Ovary (tissue), 9 donors: Measurements from ENCODE around the gene PPP2R5A. TPM values are rescaled to one million over a fixed set of nuclear protein-coding genes. Genes with fewer than 3 reads are reported as not detected.

Source experiments
- DNase-seq, 5 donors: peaks; one replicate each; pipeline ENCODE4 v3.0.0-alpha.2; 2019 to 2020
- H3K27ac ChIP-seq, 2 donors: fragments of 200-600 bp; one replicate each; pipeline versions ENCODE4 v1.5.1 to v1.8.0; 2019 to 2022
- H3K27me3 ChIP-seq: fragments of 200-600 bp; one replicate; pipeline ENCODE4 v1.8.0; 2022
- H3K36me3 ChIP-seq: fragments of 200-600 bp; sonication (generic); one replicate; pipeline ENCODE4 v1.5.1; 2019
- H3K4me1 ChIP-seq: one replicate; pipeline ENCODE4 v1.8.1; 2013; ENCODE audit warnings: mild to moderate bottlenecking, moderate library complexity; ENCODE audit not compliant: insufficient read depth
- H3K4me3 ChIP-seq: fragments of 200-600 bp; sonication (generic); one replicate; pipeline ENCODE4 v1.5.1; 2017
- H3K9me3 ChIP-seq, 2 donors: fragments of 200-600 bp in 1 of 2; sonication (generic) in 1 of 2; one replicate each; pipeline versions ENCODE4 v1.5.1 to v1.8.1; 2013 to 2019; ENCODE audit warnings: mild to moderate bottlenecking in 1 of 2, moderate library complexity in 1 of 2
- EP300 ChIP-seq: sonication (generic); formaldehyde crosslinking; IDR thresholded peaks from one replicate; pipeline ENCODE4 v1.6.1; 2017; ENCODE audit warnings: antibody characterized with exemption
- POLR2A ChIP-seq: fragments of 450-650 bp; IDR thresholded peaks from one replicate; pipeline ENCODE4 v1.6.1; 2017; ENCODE audit warnings: antibody characterized with exemption, mild to moderate bottlenecking, moderate library complexity
- WGBS, 3 donors: extraction: QIAGEN DNeasy Blood & Tissue Kit in 1 of 3; methylation state at CpG; one replicate each; pipeline versions ENCODE4 v1.1.5 to v1.1.7; 2013 to 2017; 5-methylcytosine and 5-hydroxymethylcytosine counted together
- intact Hi-C, 4 donors: fragments of 100-400 bp; cut with DNase I; formaldehyde crosslinking; loops; one replicate each; pipeline versions ENCODE4 v1.11.0 to v1.15.1; 2022 to 2023
- polyA plus RNA-seq, 2 donors: library from polyadenylated mRNA; stranded (reverse); fragments of 200-250 nt in 1 of 2; fragments of 350-450 nt in 1 of 2; fragmentation: Illumina TruSeq in 1 of 2; extraction: RNeasy Lipid Tissue Mini Kit (QIAGEN cat#74804) in 1 of 2; gene quantifications; one replicate each; pipeline ENCODE4 v1.2.3, GENCODE V29; 2013 to 2014
- total RNA-seq, 7 donors: library from RNA; depleted of rRNA in 2 of 7; stranded (reverse); fragments of >200 nt in 2 of 7; fragmentation: NEBNext Ultra II Directional in 3 of 7; extraction: Animal tissue kit (Norgen Biotek cat#: 25700) in 3 of 7; gene quantifications; one replicate each; pipeline versions ENCODE4 v1.1.0 to v1.2.4, GENCODE V29; 2016 to 2023
- TF ChIP-seq, protein P1 (sequence below), 3 donors: fragments of 450-650 bp in 2 of 3; fragments of 200-600 bp in 1 of 3; IDR thresholded peaks; one replicate each; pipeline versions ENCODE4 v1.5.1 to v1.8.0; 2016 to 2022; ENCODE audit warnings: antibody characterized with exemption in 3 of 3, mild to moderate bottlenecking in 1 of 3
- donor health status: DM: no; HTN: no; CAD: no; lungs with moderate emphysema.
- donor health status: DM: no; HTN: no; CAD: no.
- donor health status: Bipolar disorder and iron deficiency.
- donor health status: DM: yes; HTN: yes; CAD: no.
- donor health status: DM: no; HTN: no; CAD: no.
- donor health status: DM: yes; HTN: yes; CAD: no.

Gene PPP2R5A
- total and polyA plus RNA-seq, 9 donors = 16.6 to 34.3 (median 19.0) TPM

DNA sequence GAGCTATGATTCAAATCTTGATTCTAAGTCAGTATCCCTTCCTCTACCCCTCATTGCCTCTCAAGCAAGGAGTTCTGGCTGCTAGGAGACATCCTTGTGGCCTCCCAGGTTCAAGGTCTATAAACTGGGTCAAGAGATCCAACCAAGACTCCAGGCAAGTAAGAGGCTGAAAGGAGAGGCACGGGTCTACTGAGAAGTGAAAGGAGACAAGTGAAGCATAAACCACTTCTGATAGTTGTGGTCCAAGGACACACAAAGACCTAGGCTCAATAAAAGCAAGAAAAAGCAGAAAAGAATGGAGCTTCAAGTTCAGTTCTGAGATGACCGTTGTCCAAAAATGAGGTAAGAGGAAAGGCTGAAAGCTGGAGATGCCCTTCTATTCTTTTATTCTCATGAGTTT is 17.8 kb upstream of the PPP2R5A start:
- Histone ChIP-seq H3K27ac (no peak overlapping the region), H3K4me1 (no peaks in the 10 kb centered on the region), H3K9me3 (no peaks in the 10 kb centered on the region), H3K4me3 (no peak overlapping the region), H3K27me3 (peaks cover 4% of the 10 kb centered on the region), H3K36me3 (no peaks in the 10 kb centered on the region)
- TF ChIP-seq, protein P1, sequence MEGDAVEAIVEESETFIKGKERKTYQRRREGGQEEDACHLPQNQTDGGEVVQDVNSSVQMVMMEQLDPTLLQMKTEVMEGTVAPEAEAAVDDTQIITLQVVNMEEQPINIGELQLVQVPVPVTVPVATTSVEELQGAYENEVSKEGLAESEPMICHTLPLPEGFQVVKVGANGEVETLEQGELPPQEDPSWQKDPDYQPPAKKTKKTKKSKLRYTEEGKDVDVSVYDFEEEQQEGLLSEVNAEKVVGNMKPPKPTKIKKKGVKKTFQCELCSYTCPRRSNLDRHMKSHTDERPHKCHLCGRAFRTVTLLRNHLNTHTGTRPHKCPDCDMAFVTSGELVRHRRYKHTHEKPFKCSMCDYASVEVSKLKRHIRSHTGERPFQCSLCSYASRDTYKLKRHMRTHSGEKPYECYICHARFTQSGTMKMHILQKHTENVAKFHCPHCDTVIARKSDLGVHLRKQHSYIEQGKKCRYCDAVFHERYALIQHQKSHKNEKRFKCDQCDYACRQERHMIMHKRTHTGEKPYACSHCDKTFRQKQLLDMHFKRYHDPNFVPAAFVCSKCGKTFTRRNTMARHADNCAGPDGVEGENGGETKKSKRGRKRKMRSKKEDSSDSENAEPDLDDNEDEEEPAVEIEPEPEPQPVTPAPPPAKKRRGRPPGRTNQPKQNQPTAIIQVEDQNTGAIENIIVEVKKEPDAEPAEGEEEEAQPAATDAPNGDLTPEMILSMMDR (IDR thresholded peaks at IDR 0.05) = no peak
- TF ChIP-seq POLR2A (no peak), EP300 (no peak)
- WGBS, 3 donors = 26 to 85% (median 85%) methylated on average over 2 of the region's 2 CpGs
- intact Hi-C loops = no loop called here
- DNase-seq = no peak

GRCh38 chr1:212269306-212269705 is 15.9 kb upstream of the PPP2R5A start:
- intact Hi-C loops = no loop called here
- no peak overlapping the region for H3K27ac ChIP-seq
- no peaks in the 10 kb centered on the region for H3K4me1 ChIP-seq
- DNase-seq = no peak
- no peaks in the 10 kb centered on the region for H3K36me3 ChIP-seq
- H3K9me3 ChIP-seq = no peaks in the 10 kb centered on the region
- no peaks in the 10 kb centered on the region for H3K27me3 ChIP-seq
- H3K4me3 ChIP-seq = no peak overlapping the region
- TF ChIP-seq POLR2A (no peak), EP300 (no peak)
- TF ChIP-seq, protein P1 (IDR thresholded peaks at IDR 0.05) = no peak

DNA sequence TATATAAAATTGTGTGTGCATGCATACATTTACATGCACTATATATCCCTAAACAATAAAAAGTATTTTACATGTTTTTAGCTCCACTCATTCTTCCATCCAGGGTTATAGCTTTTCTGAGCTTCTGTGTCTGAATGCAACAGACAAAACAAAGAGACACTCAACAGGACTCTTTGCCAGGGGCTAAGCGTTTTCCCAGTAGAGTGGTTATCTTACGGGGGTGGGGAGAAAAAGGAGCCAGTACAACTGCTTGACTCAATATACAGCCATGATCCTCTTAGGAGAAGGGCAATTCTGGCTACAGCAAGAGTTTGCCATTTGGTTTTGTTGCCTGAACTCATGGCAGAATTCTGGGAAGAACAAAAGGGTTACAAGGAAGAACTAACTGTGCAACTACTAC is 14.6 kb upstream of the PPP2R5A start:
- H3K4me1 ChIP-seq = no peaks in the 10 kb centered on the region
- H3K27ac ChIP-seq = no peak overlapping the region
- no peaks in the 10 kb centered on the region for H3K36me3 ChIP-seq
- 43 to 63% (median 55%) methylated on average over 2 of the region's 2 CpGs for WGBS, 3 donors
- TF ChIP-seq POLR2A (no peak), EP300 (no peak)
- TF ChIP-seq, protein P1 (IDR thresholded peaks at IDR 0.05) = no peak
- intact Hi-C loops = no loop called here
- H3K9me3 ChIP-seq = no peaks in the 10 kb centered on the region
- no peak for DNase-seq
- H3K4me3 ChIP-seq = no peak overlapping the region
- no peaks in the 10 kb centered on the region for H3K27me3 ChIP-seq

DNA sequence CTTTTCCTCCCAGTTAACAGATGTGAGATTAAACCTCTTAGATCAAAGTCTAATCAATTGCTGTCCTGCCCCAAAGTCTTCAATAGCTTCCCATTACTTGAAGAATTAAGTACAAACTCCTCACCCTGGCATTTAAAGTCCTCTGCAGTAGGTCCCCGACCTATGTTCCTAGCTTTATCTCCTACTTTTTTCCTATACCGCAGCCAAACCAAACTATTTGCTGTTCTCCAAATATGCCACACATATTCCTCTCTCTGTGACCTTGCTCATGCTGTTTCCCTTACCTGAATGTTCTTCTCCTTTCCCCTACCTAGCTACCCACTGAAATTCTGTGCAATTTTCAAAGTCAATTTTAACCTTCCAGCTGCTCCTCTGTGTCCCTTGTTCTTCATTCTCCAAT is 14.0 kb upstream of the PPP2R5A start:
- 48 to 76% (median 71%) methylated on average over 2 of the region's 2 CpGs for WGBS, 3 donors
- H3K27ac ChIP-seq = no peak overlapping the region
- TF ChIP-seq POLR2A = no peak
- TF ChIP-seq, protein P1 (IDR thresholded peaks at IDR 0.05) = no peak
- no peaks in the 10 kb centered on the region for H3K9me3 ChIP-seq
- DNase-seq = no peak
- no peaks in the 10 kb centered on the region for H3K4me1 ChIP-seq
- intact Hi-C loops = no loop called here
- no peaks in the 10 kb centered on the region for H3K36me3 ChIP-seq
- no peaks in the 10 kb centered on the region for H3K27me3 ChIP-seq
- no peak overlapping the region for H3K4me3 ChIP-seq
